Left renal pelvis (tissue), 4 donors: ENCODE data around the gene WDR49. TPM values are rescaled to one million over a fixed set of nuclear protein-coding genes. Genes with fewer than 3 reads are reported as not detected.
"Not testable (repeated sequence)": the region's sequence is repeated elsewhere in the genome, so short reads cannot be mapped to it uniquely, and the experiment has no call there.

Source experiments
- DNase-seq, 4 donors: peaks; one replicate each; pipeline ENCODE4 v3.0.0-alpha.2; 2013; ENCODE audit warnings: low read depth in 4 of 4, low spot score in 3 of 4
- polyA plus RNA-seq, 4 donors: library from polyadenylated mRNA; unstranded; fragments of 120-200 nt; gene quantifications; one replicate each; pipeline ENCODE4 v1.2.1, GENCODE V29; 2013; ENCODE audit not compliant: insufficient read length in 4 of 4

The WDR49 gene
- polyA plus RNA-seq, 4 donors: 0.25 to 2.7 (median 1.8) TPM

- DNase-seq: no peak
Observed at GRCh38 chr3:167626490-167626889, 27.3 kb downstream of the WDR49 start.

- DNase-seq: no peak
Observed at GRCh38 chr3:167615030-167615429, 38.7 kb downstream of the WDR49 start.

- not testable (repeated sequence) for DNase-seq
Observed at GRCh38 chr3:167614196-167614595, 39.5 kb downstream of the WDR49 start.

GRCh38 chr3:167611718-167612117 is 42.0 kb downstream of the WDR49 start:
- no peak for DNase-seq

GRCh38 chr3:167609156-167609555 is 44.6 kb downstream of the WDR49 start:
- DNase-seq: no peak

- no peak for DNase-seq
Observed at GRCh38 chr3:167606836-167607235, 46.9 kb downstream of the WDR49 start.

- no peak for DNase-seq
Observed at GRCh38 chr3:167605871-167606270, 47.9 kb downstream of the WDR49 start.

GRCh38 chr3:167602041-167602440 is 51.7 kb downstream of the WDR49 start:
- no peak for DNase-seq

- DNase-seq: no peak
Observed at GRCh38 chr3:167587651-167588050, 66.1 kb downstream of the WDR49 start.

- no peak for DNase-seq
Observed at GRCh38 chr3:167575000-167575600, 78.6 kb downstream of the WDR49 start.

GRCh38 chr3:167572991-167573390 is 80.8 kb downstream of the WDR49 start:
- DNase-seq: no peak

- no peak for DNase-seq
Observed at GRCh38 chr3:167568634-167569033, 85.1 kb downstream of the WDR49 start.

GRCh38 chr3:167565489-167565888 is 88.3 kb downstream of the WDR49 start:
- no peak for DNase-seq

- no peak for DNase-seq
Observed at GRCh38 chr3:167564612-167565011, 89.1 kb downstream of the WDR49 start.

GRCh38 chr3:167559924-167560323 is 93.8 kb downstream of the WDR49 start:
- no peak for DNase-seq

- DNase-seq: no peak
Observed at GRCh38 chr3:167554898-167555297, 98.8 kb downstream of the WDR49 start.

GRCh38 chr3:167538081-167538480 is 115.7 kb downstream of the WDR49 start:
- DNase-seq: no peak

- no peak for DNase-seq
Observed at GRCh38 chr3:167521006-167521355, 132.8 kb downstream of the WDR49 start.

- DNase-seq: no peak
Observed at GRCh38 chr3:167520266-167521005, 133.3 kb downstream of the WDR49 start.

GRCh38 chr3:167507954-167508353 is 145.8 kb downstream of the WDR49 start:
- DNase-seq: no peak

- no peak for DNase-seq
Observed at GRCh38 chr3:167502401-167502800, 151.3 kb downstream of the WDR49 start.

GRCh38 chr3:167501941-167502340 is 151.8 kb downstream of the WDR49 start:
- no peak for DNase-seq

GRCh38 chr3:167497903-167498302 is 155.8 kb downstream of the WDR49 start:
- no peak for DNase-seq
